Prostate gland (tissue), 2 donors: ENCODE results near the gene TGM4.

Experiments used
- POLR2A ChIP-seq: fragments of 450-650 bp; IDR thresholded peaks from one replicate; pipeline ENCODE4 v1.6.1; 2016; ENCODE audit warnings: antibody characterized with exemption, mild to moderate bottlenecking
- TF ChIP-seq, protein P1 (sequence below), 4 experiments: fragments of 200-600 bp in 2 of 4; fragments of 450-650 bp in 2 of 4; sonication (generic) in 2 of 4; IDR thresholded peaks; 1 replicate in 3 of 4; 2 replicates in 1 of 4; pipeline ENCODE4 v1.5.1; 2016 to 2019; ENCODE audit warnings: antibody characterized with exemption in 4 of 4, mild to moderate bottlenecking in 2 of 4, moderate library complexity in 2 of 4

GRCh38 chr3:44958386-44958785 is 84.0 kb downstream of the TGM4 start:
- TF ChIP-seq, protein P1, sequence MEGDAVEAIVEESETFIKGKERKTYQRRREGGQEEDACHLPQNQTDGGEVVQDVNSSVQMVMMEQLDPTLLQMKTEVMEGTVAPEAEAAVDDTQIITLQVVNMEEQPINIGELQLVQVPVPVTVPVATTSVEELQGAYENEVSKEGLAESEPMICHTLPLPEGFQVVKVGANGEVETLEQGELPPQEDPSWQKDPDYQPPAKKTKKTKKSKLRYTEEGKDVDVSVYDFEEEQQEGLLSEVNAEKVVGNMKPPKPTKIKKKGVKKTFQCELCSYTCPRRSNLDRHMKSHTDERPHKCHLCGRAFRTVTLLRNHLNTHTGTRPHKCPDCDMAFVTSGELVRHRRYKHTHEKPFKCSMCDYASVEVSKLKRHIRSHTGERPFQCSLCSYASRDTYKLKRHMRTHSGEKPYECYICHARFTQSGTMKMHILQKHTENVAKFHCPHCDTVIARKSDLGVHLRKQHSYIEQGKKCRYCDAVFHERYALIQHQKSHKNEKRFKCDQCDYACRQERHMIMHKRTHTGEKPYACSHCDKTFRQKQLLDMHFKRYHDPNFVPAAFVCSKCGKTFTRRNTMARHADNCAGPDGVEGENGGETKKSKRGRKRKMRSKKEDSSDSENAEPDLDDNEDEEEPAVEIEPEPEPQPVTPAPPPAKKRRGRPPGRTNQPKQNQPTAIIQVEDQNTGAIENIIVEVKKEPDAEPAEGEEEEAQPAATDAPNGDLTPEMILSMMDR (IDR thresholded peaks at IDR 0.05), result no peak
- no peak for TF ChIP-seq POLR2A
